Measurements from ENCODE around the gene MLKL.

DNA sequence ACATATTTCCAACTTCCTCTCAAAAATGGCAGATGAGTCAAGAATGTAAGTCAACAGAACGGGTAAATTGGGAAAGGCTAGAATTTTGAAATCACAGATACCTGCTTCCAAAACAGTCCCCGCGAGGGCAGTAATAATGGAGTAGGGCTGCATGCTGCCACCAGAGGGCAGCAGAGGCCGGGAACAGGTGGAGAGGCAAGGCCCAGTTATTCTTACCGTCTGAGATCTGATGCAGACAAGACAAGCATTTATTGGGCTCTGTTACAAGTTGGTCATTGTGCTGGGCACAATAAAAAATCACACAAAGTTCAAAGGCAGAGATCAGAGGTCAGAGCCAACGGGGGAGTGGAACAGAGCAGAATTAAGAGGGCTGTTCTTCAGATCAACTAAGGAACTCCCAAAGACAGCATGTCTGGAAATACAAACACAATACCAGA is 8.8 kb upstream of the MLKL start:
- TF ChIP-seq, protein P1, sequence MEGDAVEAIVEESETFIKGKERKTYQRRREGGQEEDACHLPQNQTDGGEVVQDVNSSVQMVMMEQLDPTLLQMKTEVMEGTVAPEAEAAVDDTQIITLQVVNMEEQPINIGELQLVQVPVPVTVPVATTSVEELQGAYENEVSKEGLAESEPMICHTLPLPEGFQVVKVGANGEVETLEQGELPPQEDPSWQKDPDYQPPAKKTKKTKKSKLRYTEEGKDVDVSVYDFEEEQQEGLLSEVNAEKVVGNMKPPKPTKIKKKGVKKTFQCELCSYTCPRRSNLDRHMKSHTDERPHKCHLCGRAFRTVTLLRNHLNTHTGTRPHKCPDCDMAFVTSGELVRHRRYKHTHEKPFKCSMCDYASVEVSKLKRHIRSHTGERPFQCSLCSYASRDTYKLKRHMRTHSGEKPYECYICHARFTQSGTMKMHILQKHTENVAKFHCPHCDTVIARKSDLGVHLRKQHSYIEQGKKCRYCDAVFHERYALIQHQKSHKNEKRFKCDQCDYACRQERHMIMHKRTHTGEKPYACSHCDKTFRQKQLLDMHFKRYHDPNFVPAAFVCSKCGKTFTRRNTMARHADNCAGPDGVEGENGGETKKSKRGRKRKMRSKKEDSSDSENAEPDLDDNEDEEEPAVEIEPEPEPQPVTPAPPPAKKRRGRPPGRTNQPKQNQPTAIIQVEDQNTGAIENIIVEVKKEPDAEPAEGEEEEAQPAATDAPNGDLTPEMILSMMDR (IDR thresholded peaks at IDR 0.05; ENCODE audit: low read depth, low read length), result peak; percentile 99
- no peak for TF ChIP-seq POLR2A (IDR thresholded peaks at IDR 0.05; ENCODE audit: extremely low read depth, insufficient read length)

All from NB4 (cell line).